Effector memory CD4-positive, alpha-beta T cell (primary cell): ENCODE results near the gene COL17A1.

Experiments
- DNase-seq, 3 donors: peaks; one replicate each; pipeline ENCODE4 v3.0.0-alpha.2; 2020
- H3K27ac ChIP-seq: 2 replicates; pipeline ENCODE4 v1.7.0; 2013; ENCODE audit warnings: mild to moderate bottlenecking, low read length, moderate library complexity; ENCODE audit not compliant: insufficient read depth, poor library complexity, severe bottlenecking
- H3K27me3 ChIP-seq: replicated peaks from 2 replicates; pipeline ENCODE4 v1.7.0; 2013; ENCODE audit warnings: mild to moderate bottlenecking, low read length; ENCODE audit not compliant: insufficient read depth, control insufficient read depth, poor library complexity, severe bottlenecking
- H3K36me3 ChIP-seq: 2 replicates; pipeline ENCODE4 v1.7.0; 2013; ENCODE audit warnings: mild to moderate bottlenecking, low read length, moderate library complexity; ENCODE audit not compliant: control insufficient read depth, insufficient read depth
- H3K4me1 ChIP-seq: 2 replicates; pipeline ENCODE4 v1.7.0; 2013; ENCODE audit warnings: low read length, mild to moderate bottlenecking; ENCODE audit not compliant: control insufficient read depth, insufficient read depth, poor library complexity, severe bottlenecking
- H3K4me3 ChIP-seq: 2 replicates; pipeline ENCODE4 v1.7.0; 2013; ENCODE audit warnings: low read length, low read depth, mild to moderate bottlenecking; ENCODE audit not compliant: insufficient read depth, poor library complexity, severe bottlenecking
- H3K9me3 ChIP-seq: 2 replicates; pipeline ENCODE4 v1.7.0; 2013; ENCODE audit warnings: mild to moderate bottlenecking, low read length, moderate library complexity; ENCODE audit not compliant: control insufficient read depth

COL17A1 gene

DNA sequence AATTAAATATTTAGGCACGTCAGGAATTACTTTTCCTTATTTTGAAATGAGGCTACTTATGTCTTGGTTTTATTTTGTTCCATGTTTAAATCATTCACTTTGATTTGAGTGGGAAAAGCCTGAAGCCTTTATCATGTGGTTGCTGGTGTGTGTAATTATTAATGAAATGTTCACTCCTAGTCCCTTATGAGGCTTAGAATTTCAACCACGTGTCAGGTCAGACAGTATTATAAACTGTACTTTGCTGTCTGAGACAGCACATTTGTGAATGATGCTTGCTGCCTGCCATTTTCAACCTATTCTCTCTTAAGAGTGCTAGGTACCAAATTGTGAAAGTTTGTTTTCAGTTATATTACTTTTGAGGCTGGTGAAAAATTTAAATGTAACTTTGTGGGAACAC lies 58.9 kb downstream of the COL17A1 start:
- no peak overlapping the region for H3K27ac ChIP-seq
- no peak for DNase-seq
- no peak overlapping the region for H3K4me3 ChIP-seq
- H3K27me3 ChIP-seq, result no peaks in the 10 kb centered on the region
- H3K36me3 ChIP-seq, result peaks cover 40% of the 10 kb centered on the region
- no peaks in the 10 kb centered on the region for H3K4me1 ChIP-seq
- no peaks in the 10 kb centered on the region for H3K9me3 ChIP-seq

DNA sequence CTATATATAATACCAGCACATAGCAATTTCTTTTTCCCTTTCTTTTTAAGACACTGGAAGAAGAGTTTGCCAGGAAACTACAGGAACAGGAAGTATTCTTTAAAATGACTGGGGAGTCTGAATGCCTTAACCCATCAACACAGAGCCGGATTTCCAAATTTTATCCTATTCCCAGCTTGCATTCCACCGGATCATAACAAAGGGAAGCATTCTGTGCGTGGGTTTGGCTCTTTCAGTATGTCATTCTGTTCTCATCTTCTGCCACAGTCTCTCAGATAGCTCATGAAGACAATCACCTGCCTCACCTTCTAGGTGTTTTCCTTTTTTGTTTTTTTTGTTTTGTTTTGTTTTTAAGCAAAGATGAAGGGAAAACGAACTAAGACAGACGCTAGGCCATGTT lies 60.2 kb downstream of the COL17A1 start:
- no peak overlapping the region for H3K27ac ChIP-seq
- H3K4me3 ChIP-seq, result no peak overlapping the region
- no peaks in the 10 kb centered on the region for H3K4me1 ChIP-seq
- H3K9me3 ChIP-seq, result no peaks in the 10 kb centered on the region
- H3K27me3 ChIP-seq, result no peaks in the 10 kb centered on the region
- DNase-seq, result no peak
- H3K36me3 ChIP-seq, result peaks cover 52% of the 10 kb centered on the region

DNA sequence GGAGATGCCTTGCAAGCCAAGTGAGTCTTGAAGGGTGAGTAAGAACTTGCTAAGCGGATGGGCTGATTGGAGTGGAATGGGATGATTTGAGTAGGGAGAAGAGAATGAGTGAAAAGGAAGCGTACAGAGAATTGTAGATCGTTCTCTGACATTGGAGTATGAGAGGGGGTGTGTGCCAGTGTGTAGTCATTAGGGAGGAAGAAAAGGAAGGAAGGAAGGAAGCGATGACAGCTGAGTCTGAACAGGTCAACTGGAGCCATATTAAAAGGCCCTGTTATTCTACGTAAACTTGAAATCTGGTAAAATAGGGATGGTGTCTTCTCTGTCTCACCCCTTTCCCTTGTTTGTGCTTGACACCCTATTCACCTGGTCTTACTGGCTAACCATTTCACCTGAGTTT lies 63.7 kb downstream of the COL17A1 start:
- peaks cover 77% of the 10 kb centered on the region for H3K36me3 ChIP-seq
- DNase-seq, result no peak
- no peak overlapping the region for H3K27ac ChIP-seq
- H3K27me3 ChIP-seq, result no peaks in the 10 kb centered on the region
- H3K9me3 ChIP-seq, result no peaks in the 10 kb centered on the region
- no peak overlapping the region for H3K4me3 ChIP-seq
- H3K4me1 ChIP-seq, result no peaks in the 10 kb centered on the region

DNA sequence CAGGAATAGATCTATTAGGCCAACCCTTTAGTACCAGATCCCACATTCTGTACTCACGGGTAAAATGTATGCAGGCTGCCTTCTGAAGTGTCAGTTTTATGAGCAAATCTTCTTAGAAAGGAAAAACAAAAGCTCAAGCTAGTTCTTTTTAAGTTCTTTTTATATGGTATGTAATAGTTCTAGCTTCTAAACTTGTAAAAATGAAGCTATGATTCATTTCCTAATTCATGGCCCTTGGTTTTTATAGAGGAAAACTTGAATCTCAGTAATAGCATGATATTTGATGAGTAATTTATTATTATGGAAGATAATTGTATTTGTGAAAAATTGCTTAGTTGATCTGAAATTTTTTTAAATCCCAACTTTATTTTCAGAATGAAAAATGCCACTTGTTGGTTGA lies 64.4 kb downstream of the COL17A1 start:
- Histone ChIP-seq H3K27ac (no peak overlapping the region), H3K4me1 (no peaks in the 10 kb centered on the region), H3K4me3 (no peak overlapping the region), H3K36me3 (peaks cover 77% of the 10 kb centered on the region), H3K27me3 (no peaks in the 10 kb centered on the region), H3K9me3 (no peaks in the 10 kb centered on the region)
- no peak for DNase-seq

DNA sequence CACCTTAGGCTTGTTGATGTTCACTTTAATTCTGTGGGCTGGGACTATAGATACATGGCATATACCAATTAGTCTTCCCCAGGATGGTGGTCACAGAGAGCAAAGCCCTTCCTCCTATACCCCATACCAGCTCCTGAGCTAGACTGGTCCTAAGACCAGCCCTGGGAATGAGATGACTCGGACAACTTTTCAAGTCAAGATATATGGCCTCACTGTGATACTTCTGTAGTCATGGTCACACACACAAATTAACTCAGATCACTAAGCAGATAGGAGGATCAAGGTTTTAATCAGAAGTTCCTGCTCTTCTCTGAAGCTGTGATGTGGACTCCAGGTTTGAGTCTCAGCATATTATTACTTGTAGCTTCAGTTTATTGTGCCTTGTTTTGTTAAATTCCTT lies 65.7 kb downstream of the COL17A1 start:
- no peaks in the 10 kb centered on the region for H3K4me1 ChIP-seq
- no peak for DNase-seq
- no peak overlapping the region for H3K27ac ChIP-seq
- peaks cover 70% of the 10 kb centered on the region for H3K36me3 ChIP-seq
- H3K27me3 ChIP-seq, result no peaks in the 10 kb centered on the region
- no peaks in the 10 kb centered on the region for H3K9me3 ChIP-seq
- H3K4me3 ChIP-seq, result no peak overlapping the region

DNA sequence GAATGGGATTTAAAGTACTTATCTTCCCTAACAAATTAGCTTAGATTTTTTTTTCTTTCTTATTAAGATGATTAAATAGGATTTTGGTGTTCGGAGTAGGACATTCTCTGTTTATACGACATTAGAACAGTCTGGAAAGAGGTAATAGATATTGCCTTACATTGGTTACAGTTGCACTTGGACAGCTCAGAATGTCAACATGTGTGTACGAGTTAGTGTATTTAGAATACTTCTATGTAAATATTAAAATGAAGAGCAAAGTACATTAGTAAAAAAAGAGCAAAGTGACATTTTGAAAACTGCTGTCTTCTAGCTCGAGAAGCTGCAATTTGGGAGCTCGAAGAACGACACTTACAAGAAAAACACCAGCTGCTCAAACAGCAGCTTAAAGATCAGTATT lies 67.2 kb downstream of the COL17A1 start:
- no peaks in the 10 kb centered on the region for H3K4me1 ChIP-seq
- H3K27me3 ChIP-seq, result no peaks in the 10 kb centered on the region
- H3K27ac ChIP-seq, result no peak overlapping the region
- peaks cover 54% of the 10 kb centered on the region for H3K36me3 ChIP-seq
- H3K4me3 ChIP-seq, result no peak overlapping the region
- DNase-seq, result no peak
- no peaks in the 10 kb centered on the region for H3K9me3 ChIP-seq

DNA sequence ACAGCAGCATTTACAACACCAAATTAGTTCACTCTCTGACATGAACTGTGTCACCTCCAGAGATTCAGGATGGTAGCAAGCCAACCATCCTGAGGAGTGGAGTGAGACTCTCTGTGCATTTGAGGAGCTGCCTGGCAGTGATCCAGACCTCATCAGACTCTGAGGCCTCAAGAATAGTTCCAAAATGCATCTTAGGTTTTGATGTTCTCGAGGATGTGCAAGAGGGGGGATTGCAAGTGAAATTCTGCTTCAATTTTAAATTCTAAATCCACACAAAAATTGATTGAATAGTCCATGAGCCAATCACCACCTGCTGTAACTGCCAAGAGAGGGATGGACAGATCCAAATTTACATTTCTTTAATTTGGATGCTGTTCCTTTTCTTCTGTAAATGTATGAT lies 69.0 kb downstream of the COL17A1 start:
- DNase-seq, result no peak
- Histone ChIP-seq H3K27ac (no peak overlapping the region), H3K36me3 (peaks cover 40% of the 10 kb centered on the region), H3K27me3 (no peaks in the 10 kb centered on the region), H3K4me3 (no peak overlapping the region), H3K9me3 (no peaks in the 10 kb centered on the region), H3K4me1 (no peaks in the 10 kb centered on the region)

DNA sequence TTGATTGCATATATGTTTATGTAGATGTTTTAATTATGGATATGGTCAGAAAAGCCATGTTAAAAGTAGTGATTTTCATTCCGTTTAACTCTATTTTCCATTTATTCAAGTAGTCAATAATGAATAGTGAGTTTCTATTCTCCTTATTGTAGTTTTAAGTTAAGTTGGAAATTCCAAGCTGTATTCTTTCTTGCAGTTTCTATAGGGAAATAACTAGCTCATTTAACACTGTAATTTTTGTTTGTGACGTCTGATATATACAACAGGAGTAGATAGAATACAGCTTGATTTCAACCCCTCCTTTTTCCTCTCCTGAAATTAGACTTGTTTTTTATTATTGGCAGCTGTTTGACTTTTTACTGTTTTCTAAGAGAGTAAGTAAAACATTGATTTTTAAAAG lies 71.5 kb downstream of the COL17A1 start:
- H3K4me1 ChIP-seq, result no peaks in the 10 kb centered on the region
- no peak overlapping the region for H3K27ac ChIP-seq
- H3K27me3 ChIP-seq, result no peaks in the 10 kb centered on the region
- no peak for DNase-seq
- no peaks in the 10 kb centered on the region for H3K9me3 ChIP-seq
- peaks cover 15% of the 10 kb centered on the region for H3K36me3 ChIP-seq
- no peak overlapping the region for H3K4me3 ChIP-seq

DNA sequence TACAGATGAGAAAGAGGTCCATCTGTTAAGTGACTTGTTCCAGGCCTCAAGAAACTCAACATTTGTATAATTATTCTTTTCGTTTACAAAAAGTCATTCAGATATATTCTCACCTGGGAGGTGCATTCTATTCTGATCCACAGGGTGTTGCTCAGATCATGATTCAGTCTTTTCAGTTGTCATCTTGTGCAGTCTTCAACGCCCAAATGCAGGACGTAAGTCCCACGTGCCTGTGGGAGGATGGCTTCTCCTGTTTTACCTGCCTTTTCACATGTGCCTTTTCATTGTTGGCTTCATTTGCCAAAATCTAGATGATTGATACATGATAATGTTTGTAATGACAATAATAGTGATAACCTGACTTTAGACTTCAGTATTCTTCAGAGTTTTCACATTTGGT lies 72.2 kb downstream of the COL17A1 start:
- H3K4me3 ChIP-seq, result no peak overlapping the region
- peaks cover 11% of the 10 kb centered on the region for H3K36me3 ChIP-seq
- no peak for DNase-seq
- H3K4me1 ChIP-seq, result no peaks in the 10 kb centered on the region
- H3K27ac ChIP-seq, result no peak overlapping the region
- no peaks in the 10 kb centered on the region for H3K9me3 ChIP-seq
- H3K27me3 ChIP-seq, result no peaks in the 10 kb centered on the region

DNA sequence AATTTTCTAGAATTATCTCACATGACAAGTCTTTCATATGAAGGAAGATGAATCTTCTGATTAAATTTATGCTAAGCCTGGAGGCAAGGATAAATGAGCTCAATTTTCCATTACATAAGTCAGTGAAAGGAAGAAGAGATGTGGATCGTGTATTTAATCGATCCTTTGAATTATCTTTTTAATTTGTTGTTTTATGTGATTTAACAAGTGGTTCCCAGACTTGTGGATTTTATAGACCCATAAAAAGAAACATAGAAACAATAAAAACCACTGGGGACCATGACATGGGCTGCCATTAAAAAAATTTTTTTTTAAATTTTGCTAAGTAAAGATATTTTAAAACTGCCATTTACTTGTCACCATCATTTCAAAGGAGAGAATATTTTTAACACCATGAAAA lies 73.8 kb downstream of the COL17A1 start:
- Histone ChIP-seq H3K27me3 (no peaks in the 10 kb centered on the region), H3K4me3 (no peak overlapping the region), H3K4me1 (no peaks in the 10 kb centered on the region), H3K9me3 (no peaks in the 10 kb centered on the region), H3K36me3 (peaks cover 15% of the 10 kb centered on the region), H3K27ac (no peak overlapping the region)
- DNase-seq, result no peak
